H1 (cell line): ENCODE data around the gene SLC23A3. TPM values are rescaled to one million over a fixed set of nuclear protein-coding genes. Genes with fewer than 3 reads are reported as not detected.

Source experiments
- CTCF ChIA-PET: fragments of 300-600 bp; sonication (Branson Sonifier 250); formaldehyde crosslinking; loops from one replicate; lab custom pipeline; 2021; ENCODE audit not compliant: partially characterized antibody; lab: Charles Lee
- POLR2A ChIA-PET: fragments of 300-600 bp; sonication (Branson Sonifier 250); formaldehyde crosslinking; loops from one replicate; lab custom pipeline; 2021; ENCODE audit warnings: inconsistent platforms; ENCODE audit not compliant: partially characterized antibody; lab: Charles Lee
- DNase-seq, 2 experiments: peaks; one replicate each; pipeline versions ENCODE4 v3.0.0 to v3.0.0-alpha.2; 2010 to 2022; ENCODE audit warnings: low spot score in 2 of 2, low read depth in 1 of 2, mixed read lengths in 1 of 2
- FAIRE-seq: peaks from 2 replicates; lab custom pipeline; 2011; peaks lifted over from hg19 to GRCh38; lab: Jason Lieb, UNC
- H2AFZ ChIP-seq: 2 replicates; pipeline ENCODE4 v1.8.1; 2012; ENCODE audit warnings: low read length, inconsistent platforms
- H2AK5ac ChIP-seq: 2 replicates; pipeline ENCODE4 v1.6.1; 2013; ENCODE audit warnings: low read depth, low read length
- H2BK120ac ChIP-seq: replicated peaks from 2 replicates; pipeline ENCODE3; 2013; ENCODE audit warnings: low read depth, low read length, inconsistent platforms
- H2BK12ac ChIP-seq: 2 replicates; pipeline ENCODE4 v1.6.1; 2013; ENCODE audit warnings: low read depth, low read length
- H2BK15ac ChIP-seq: 2 replicates; pipeline ENCODE4 v1.6.1; 2013; ENCODE audit warnings: low read length
- H2BK20ac ChIP-seq: 2 replicates; pipeline ENCODE4 v1.6.1; 2013; ENCODE audit warnings: low read length
- H2BK5ac ChIP-seq: 2 replicates; pipeline ENCODE4 v1.6.1; 2013; ENCODE audit warnings: low read depth, low read length
- H3K14ac ChIP-seq: 2 replicates; pipeline ENCODE4 v1.6.1; 2013; ENCODE audit warnings: inconsistent platforms; ENCODE audit not compliant: insufficient read length
- H3K18ac ChIP-seq: 2 replicates; pipeline ENCODE4 v1.6.1; 2013; ENCODE audit warnings: low read length; ENCODE audit errors: extremely low read depth
- H3K23ac ChIP-seq: 2 replicates; pipeline ENCODE4 v1.6.1; 2013; ENCODE audit warnings: inconsistent platforms; ENCODE audit not compliant: insufficient read length
- H3K23me2 ChIP-seq: 2 replicates; pipeline ENCODE4 v1.6.1; 2013; ENCODE audit warnings: low read depth, low read length
- H3K27ac ChIP-seq: 2 replicates; pipeline ENCODE4 v1.6.1; 2011; ENCODE audit warnings: low read depth, low read length, inconsistent platforms
- H3K27me3 ChIP-seq, 4 experiments: replicated peaks in 1 of 4; 1 replicate in 1 of 4; 2 replicates in 3 of 4; pipeline versions ENCODE4 v1.6.1 to v1.8.1; 2011 to 2013; ENCODE audit warnings: low read length in 3 of 4, mild to moderate bottlenecking in 3 of 4, inconsistent platforms in 2 of 4, mixed read lengths in 2 of 4, moderate library complexity in 1 of 4; ENCODE audit not compliant: control insufficient read depth in 3 of 4, insufficient read depth in 3 of 4; ENCODE audit errors: extremely low read depth in 1 of 4
- H3K36me3 ChIP-seq, 4 experiments: 2 replicates each; pipeline versions ENCODE4 v1.6.1 to v1.8.1; 2011 to 2013; ENCODE audit warnings: mild to moderate bottlenecking in 4 of 4, low read length in 3 of 4, moderate library complexity in 2 of 4, control low read depth in 1 of 4, inconsistent platforms in 1 of 4; ENCODE audit not compliant: insufficient read depth in 4 of 4, control insufficient read depth in 2 of 4
- H3K4ac ChIP-seq: replicated peaks from 2 replicates; pipeline ENCODE3; 2013; ENCODE audit warnings: low read length, low read depth, mixed read lengths, inconsistent platforms; ENCODE audit not compliant: insufficient read length
- H3K4me1 ChIP-seq, 4 experiments: replicated peaks in 1 of 4; 1 replicate in 1 of 4; 2 replicates in 3 of 4; pipeline versions ENCODE4 v1.6.1 to v1.8.1; 2011 to 2013; ENCODE audit warnings: low read length in 3 of 4, inconsistent platforms in 2 of 4, mixed read lengths in 1 of 4; ENCODE audit not compliant: insufficient read depth in 4 of 4, control insufficient read depth in 3 of 4
- H3K4me2 ChIP-seq, 2 experiments: 2 replicates each; pipeline versions ENCODE4 v1.6.1 to v1.8.1; 2011 to 2013; ENCODE audit warnings: low read depth in 2 of 2, low read length in 2 of 2, control low read depth in 1 of 2, inconsistent platforms in 1 of 2, mild to moderate bottlenecking in 1 of 2; ENCODE audit not compliant: insufficient read depth in 1 of 2
- H3K4me3 ChIP-seq, 4 experiments: fragments of 200-600, 300-600 bp in 1 of 4; sonication (generic), shearing (Covaris generic), sonication (Bioruptor Twin) in 1 of 4; 2 replicates each; pipeline versions ENCODE4 v1.5.1 to v1.8.1; 2011 to 2016; ENCODE audit warnings: low read length in 4 of 4, low read depth in 3 of 4, control low read depth in 2 of 4, inconsistent platforms in 2 of 4, mild to moderate bottlenecking in 2 of 4, mixed read lengths in 1 of 4, moderate library complexity in 1 of 4; ENCODE audit not compliant: insufficient read depth in 2 of 4; ENCODE audit errors: extremely low read depth in 1 of 4
- H3K56ac ChIP-seq: replicated peaks from 2 replicates; pipeline ENCODE3; 2013; ENCODE audit warnings: low read depth, mild to moderate bottlenecking, mixed read lengths, low read length, inconsistent platforms; ENCODE audit not compliant: insufficient read length
- H3K79me1 ChIP-seq: 2 replicates; pipeline ENCODE4 v1.6.1; 2013; ENCODE audit warnings: low read depth, low read length, control low read depth
- H3K79me2 ChIP-seq, 2 experiments: 2 replicates each; pipeline versions ENCODE4 v1.6.1 to v1.8.1; 2012 to 2013; ENCODE audit warnings: low read length in 2 of 2, mild to moderate bottlenecking in 2 of 2, inconsistent platforms in 1 of 2; ENCODE audit not compliant: insufficient read depth in 2 of 2, control insufficient read depth in 1 of 2
- H3K9ac ChIP-seq, 4 experiments: replicated peaks in 1 of 4; 1 replicate in 1 of 4; 2 replicates in 3 of 4; pipeline versions ENCODE4 v1.6.1 to v1.8.1; 2011 to 2013; ENCODE audit warnings: low read depth in 3 of 4, low read length in 3 of 4, control low read depth in 2 of 4, mild to moderate bottlenecking in 2 of 4, moderate library complexity in 2 of 4, inconsistent platforms in 1 of 4; ENCODE audit errors: extremely low read depth in 1 of 4
- H3K9me3 ChIP-seq, 2 experiments: 2 replicates each; pipeline versions ENCODE4 v1.6.1 to v1.8.1; 2012 to 2013; ENCODE audit warnings: mild to moderate bottlenecking in 2 of 2, moderate library complexity in 2 of 2, control low read depth in 1 of 2, inconsistent platforms in 1 of 2, low read depth in 1 of 2, low read length in 1 of 2, mixed read lengths in 1 of 2; ENCODE audit not compliant: insufficient read depth in 2 of 2
- H4K20me1 ChIP-seq, 2 experiments: replicated peaks in 1 of 2; 2 replicates each; pipeline versions ENCODE3 to v1.8.1; 2011 to 2013; ENCODE audit warnings: inconsistent platforms in 2 of 2, low read length in 2 of 2, mild to moderate bottlenecking in 1 of 2; ENCODE audit not compliant: insufficient read depth in 2 of 2, control insufficient read depth in 1 of 2
- H4K5ac ChIP-seq: 2 replicates; pipeline ENCODE4 v1.6.1; 2013; ENCODE audit warnings: low read length, low read depth, mixed read lengths, inconsistent platforms; ENCODE audit not compliant: insufficient read length
- H4K8ac ChIP-seq: 2 replicates; pipeline ENCODE4 v1.8.0; 2013; ENCODE audit warnings: mild to moderate bottlenecking, moderate library complexity, low read length, inconsistent platforms; ENCODE audit not compliant: insufficient read depth; ENCODE audit errors: extremely low read depth
- H4K91ac ChIP-seq: replicated peaks from 2 replicates; pipeline ENCODE3; 2013; ENCODE audit warnings: low read length, mixed read lengths, inconsistent platforms; ENCODE audit not compliant: insufficient read length
- BACH1 ChIP-seq: IDR thresholded peaks from 2 replicates; pipeline ENCODE4 v1.6.1; 2012; ENCODE audit warnings: low read length, improper control_type of control experiment
- BRCA1 ChIP-seq: IDR thresholded peaks from 2 replicates; pipeline ENCODE4 v1.6.1; 2012; ENCODE audit warnings: low read depth, low read length, improper control_type of control experiment
- CTBP2 ChIP-seq: IDR thresholded peaks from 2 replicates; pipeline ENCODE4 v1.7.0; 2011; ENCODE audit warnings: borderline replicate concordance, mild to moderate bottlenecking, moderate library complexity, mixed read lengths, low read length; ENCODE audit not compliant: insufficient read depth, insufficient read length
- GTF2F1 ChIP-seq: IDR thresholded peaks from 2 replicates; pipeline ENCODE4 v1.6.1; 2012; ENCODE audit warnings: low read depth, low read length, improper control_type of control experiment, borderline replicate concordance
- HDAC6 ChIP-seq: IDR thresholded peaks from one replicate; pipeline ENCODE4 v1.7.1; 2012; ENCODE audit warnings: low read depth, mild to moderate bottlenecking, inconsistent platforms, low read length, moderate library complexity
- SP4 ChIP-seq: IDR thresholded peaks from 2 replicates; pipeline ENCODE4 v1.6.1; 2012; ENCODE audit warnings: low read length, inconsistent platforms
- YY1 ChIP-seq: IDR thresholded peaks from 2 replicates; pipeline ENCODE4 v1.6.1; 2011; ENCODE audit warnings: low read depth, mild to moderate bottlenecking, low read length
- WGBS, 2 experiments: shearing (Covaris generic) in 1 of 2; methylation state at CpG; one replicate each; pipeline versions ENCODE4 v1.1.6 to v1.1.7; 2013 to 2015; ENCODE audit warnings: low lambda C conversion rate in 2 of 2, mixed read lengths in 2 of 2, inconsistent platforms in 1 of 2, low coverage in 1 of 2, missing lambda C conversion rate in 1 of 2; ENCODE audit not compliant: insufficient replicate concordance in 2 of 2, insufficient coverage in 1 of 2, insufficient read length in 1 of 2; ENCODE audit errors: extremely low coverage in 1 of 2, missing lambda C conversion rate in 1 of 2; 5-methylcytosine and 5-hydroxymethylcytosine counted together
- polyA plus RNA-seq, 7 experiments: library from polyadenylated mRNA; depleted of rRNA in 3 of 7; stranded (reverse) in 5 of 7; unstranded in 2 of 7; fragments of >200 nt in 5 of 7; fragments of 200-250 nt in 2 of 7; gene quantifications; 1 replicate in 5 of 7; 2 replicates in 1 of 7; 4 replicates in 1 of 7; pipeline versions ENCODE4 v1.2.1 to v1.2.3, GENCODE V29; 2011 to 2013; ENCODE audit warnings: missing spikeins in 2 of 7, mixed read lengths in 2 of 7
- total RNA-seq: library from RNA; stranded (reverse); fragmentation: NEBNext Ultra II Directional; extraction: Animal tissue kit (Norgen Biotek cat#: 25700); gene quantifications from 2 replicates; pipeline ENCODE4 v1.2.1, GENCODE V29; 2021
- TF ChIP-seq, protein P1 (sequence below): IDR thresholded peaks from 2 replicates; pipeline ENCODE4 v1.6.1; 2011; ENCODE audit warnings: low read length, improper control_type of control experiment

The SLC23A3 gene
- total and polyA plus RNA-seq, 2 of the 8 experiments (the other 6 are each of a cell fraction or from before 2014, with no cell fraction given), result 0.35 to 0.84 TPM

GRCh38 chr2:219173176-219173575 is 3.3 kb upstream of the SLC23A3 start:
- FAIRE-seq (no peak), DNase-seq (no peak)
- 95% methylated on average over 6 of the region's 6 CpGs; no CpG with 5 or more reads in 1 of the 2 experiments for WGBS, 2 experiments
- Histone ChIP-seq H2BK20ac (no peak overlapping the region), H2BK15ac (no peak overlapping the region), H3K79me1 (no peaks in the 10 kb centered on the region), H3K36me3 (peaks cover 0 to 7% (median 3%) of the 10 kb centered on the region in 4 experiments; a peak in 2 of 8 replicates), H3K23me2 (peaks cover 8% of the 10 kb centered on the region; the same call in 1 of the 2 replicates), H4K8ac (no peak overlapping the region), H3K18ac (no peak overlapping the region), H3K27ac (no peak overlapping the region), H3K23ac (no peak overlapping the region), H3K27me3 (no peaks in the 10 kb centered on the region), H3K4me3 (no peak overlapping the region), H3K79me2 (no peaks in the 10 kb centered on the region), H3K4ac (no peak overlapping the region), H4K5ac (no peak overlapping the region), H2AFZ (no peak overlapping the region), H2AK5ac (no peak overlapping the region), H2BK5ac (no peak overlapping the region), H2BK120ac (no peak overlapping the region), H3K9me3 (no peaks in the 10 kb centered on the region), H4K20me1 (peaks cover 0 to 1% of the 10 kb centered on the region in 2 experiments), H3K4me1 (peaks cover 0 to 7% (median 2%) of the 10 kb centered on the region in 4 experiments; a peak in 2 of 7 replicates), H4K91ac (no peak overlapping the region), H2BK12ac (no peak overlapping the region), H3K56ac (no peak overlapping the region), H3K4me2 (no peak overlapping the region), H3K9ac (no peak overlapping the region), H3K14ac (no peak overlapping the region)
- ChIA-PET POLR2A (interaction anchor here (2.5 kb wide), 1 partner anchor 44 kb away, joined by 6 read pairs; no protein-coding TSS in a partner anchor), CTCF (interaction anchor here (0.8 to 8.3 kb wide), 10 partner anchors 10 to 231 kb away, joined by 3 to 71 read pairs (median 4); partner anchors contain the start of genes GLB1L, NHEJ1 and STK16)
- TF ChIP-seq BACH1, result no peak
- TF ChIP-seq CTBP2, result no peak
- no peak for TF ChIP-seq GTF2F1
- TF ChIP-seq, protein P1, sequence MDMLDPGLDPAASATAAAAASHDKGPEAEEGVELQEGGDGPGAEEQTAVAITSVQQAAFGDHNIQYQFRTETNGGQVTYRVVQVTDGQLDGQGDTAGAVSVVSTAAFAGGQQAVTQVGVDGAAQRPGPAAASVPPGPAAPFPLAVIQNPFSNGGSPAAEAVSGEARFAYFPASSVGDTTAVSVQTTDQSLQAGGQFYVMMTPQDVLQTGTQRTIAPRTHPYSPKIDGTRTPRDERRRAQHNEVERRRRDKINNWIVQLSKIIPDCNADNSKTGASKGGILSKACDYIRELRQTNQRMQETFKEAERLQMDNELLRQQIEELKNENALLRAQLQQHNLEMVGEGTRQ, result no peak
- no peak for TF ChIP-seq BRCA1
- no peak for TF ChIP-seq HDAC6
- no peak for TF ChIP-seq SP4
- TF ChIP-seq YY1, result no peak
